Glomerular endothelial cell (primary cell): ENCODE measurements around the gene FHIT. TPM values are rescaled to one million over a fixed set of nuclear protein-coding genes. Genes with fewer than 3 reads are reported as not detected.
"Not testable (repeated sequence)": the region's sequence is repeated elsewhere in the genome, so short reads cannot be mapped to it uniquely, and the experiment has no call there.

Experiments used
- DNase-seq: peaks from one replicate; pipeline ENCODE4 v3.0.0-alpha.2; 2011; ENCODE audit warnings: low read depth, low spot score; ENCODE audit errors: extremely low read depth
- total RNA-seq: library from RNA; depleted of rRNA; stranded (reverse); fragments of >200 nt; gene quantifications from 2 replicates; pipeline ENCODE4 v1.2.3, GENCODE V29; 2015

The FHIT gene
- total RNA-seq, 1 donor from 2014 or later, result 8.1 TPM

DNA sequence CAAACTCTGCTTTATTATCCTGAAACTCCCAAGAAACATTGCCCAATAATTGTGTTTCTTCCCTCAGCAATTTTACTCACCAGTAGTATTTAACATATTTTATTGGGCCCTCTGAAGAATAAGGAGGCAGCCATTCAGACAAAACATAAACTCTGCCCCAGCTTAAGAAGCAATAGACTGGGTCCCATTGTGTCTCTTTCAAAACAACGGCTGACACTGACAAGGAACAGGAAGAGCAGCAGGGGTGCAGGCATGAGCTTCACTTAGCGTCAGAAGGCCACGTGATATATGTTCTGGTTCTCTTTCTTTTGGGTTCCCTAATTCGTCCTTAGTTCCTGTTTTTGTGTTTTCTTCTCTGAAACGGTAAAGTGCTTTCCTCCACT is 242.3 kb downstream of the FHIT start:
- DNase-seq, result no peak

DNA sequence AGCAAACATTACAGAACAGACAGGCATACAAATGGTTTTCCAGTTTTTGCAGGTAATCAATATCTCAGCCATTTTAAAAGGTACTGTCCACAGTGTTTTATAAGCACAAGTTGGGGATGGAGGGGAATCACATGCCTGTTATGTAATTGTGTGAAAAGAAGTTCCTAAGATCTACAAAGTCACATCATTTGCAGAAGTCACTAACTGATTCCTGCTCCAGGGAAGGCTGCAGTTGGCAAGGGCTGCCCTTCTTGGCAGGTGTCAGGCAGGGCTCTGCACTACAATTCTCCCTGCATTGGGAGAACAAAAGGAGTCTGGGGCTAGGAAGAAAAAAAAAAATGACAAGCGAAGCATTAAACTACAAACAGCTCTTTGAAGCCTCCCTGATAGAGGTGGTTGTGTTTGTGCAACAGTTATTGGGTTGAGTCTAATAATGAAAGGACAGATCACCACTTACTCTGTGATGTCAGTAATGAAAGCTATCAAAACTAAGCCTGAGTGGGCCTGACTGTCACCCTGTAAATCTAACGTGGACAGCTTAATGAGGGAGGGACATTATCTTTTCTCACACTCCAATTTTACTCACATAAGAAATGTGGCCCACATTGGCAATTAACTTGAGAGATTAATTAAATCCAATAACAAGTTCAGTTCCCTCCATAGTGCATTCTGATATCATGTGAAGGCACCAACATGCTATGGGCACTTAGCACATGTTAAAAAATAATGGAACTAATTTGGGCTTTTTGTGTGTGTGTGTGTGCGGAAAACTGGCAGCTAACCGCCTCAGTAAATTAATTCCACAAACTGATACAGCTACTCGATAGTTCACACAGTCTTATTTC is 242.9 kb downstream of the FHIT start:
- DNase-seq, result no peak

DNA sequence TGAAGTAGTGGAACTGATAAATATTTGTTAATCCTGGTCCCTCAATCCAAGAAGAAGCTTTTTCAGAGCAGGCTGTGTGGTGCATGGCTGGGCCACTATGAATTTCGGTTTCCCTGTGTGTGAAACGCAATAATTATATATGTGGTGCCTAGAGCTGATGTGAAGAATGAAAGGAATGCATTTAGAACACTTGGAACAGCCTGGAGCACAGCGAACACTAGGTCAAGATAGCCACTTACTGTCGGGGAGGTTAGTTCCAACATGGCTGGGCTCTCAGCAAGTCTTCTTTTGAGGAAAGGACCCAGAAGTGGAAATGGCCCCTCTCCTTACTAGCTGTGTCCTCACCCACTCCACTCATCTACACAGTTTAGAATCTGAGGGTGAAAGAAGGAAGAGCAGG is 245.7 kb downstream of the FHIT start:
- DNase-seq, result no peak

DNA sequence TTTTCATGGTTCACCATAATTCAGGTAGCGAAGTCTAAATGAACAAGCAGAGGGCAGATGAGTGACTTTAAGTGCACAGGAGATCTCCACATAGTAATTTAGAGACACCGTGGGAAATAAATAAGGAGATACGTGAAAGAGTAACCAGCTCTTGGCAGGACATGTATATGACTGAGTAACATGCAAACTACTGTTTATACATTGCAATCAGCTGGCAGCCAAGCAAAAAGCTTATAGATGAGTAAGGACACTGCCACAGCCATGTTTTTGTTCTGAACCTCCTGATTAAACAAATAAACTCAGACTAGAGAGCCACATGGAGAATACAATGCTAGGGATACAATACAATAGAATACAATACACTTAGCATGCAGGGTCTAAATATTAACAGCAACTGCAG is 252.4 kb downstream of the FHIT start:
- DNase-seq, result no peak

DNA sequence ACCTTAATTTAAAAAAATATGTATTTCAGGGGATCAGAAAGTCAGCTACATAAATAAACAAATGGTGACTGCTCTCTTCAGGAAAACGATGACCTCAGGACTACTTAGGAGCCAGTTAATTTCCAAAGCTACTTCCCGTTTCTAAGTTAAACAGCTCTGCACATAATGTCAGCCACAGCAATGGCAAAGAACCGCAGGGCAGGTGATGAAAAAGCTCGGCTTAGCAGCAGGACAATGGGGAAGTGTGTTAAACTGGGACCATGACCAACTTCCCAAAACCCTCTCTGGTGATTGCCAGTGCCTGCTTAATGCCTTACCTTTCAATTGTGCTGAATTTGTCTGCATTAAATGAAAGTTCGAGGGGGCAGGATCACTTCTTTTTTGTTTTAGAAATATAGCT is 258.9 kb downstream of the FHIT start:
- DNase-seq, result no peak

DNA sequence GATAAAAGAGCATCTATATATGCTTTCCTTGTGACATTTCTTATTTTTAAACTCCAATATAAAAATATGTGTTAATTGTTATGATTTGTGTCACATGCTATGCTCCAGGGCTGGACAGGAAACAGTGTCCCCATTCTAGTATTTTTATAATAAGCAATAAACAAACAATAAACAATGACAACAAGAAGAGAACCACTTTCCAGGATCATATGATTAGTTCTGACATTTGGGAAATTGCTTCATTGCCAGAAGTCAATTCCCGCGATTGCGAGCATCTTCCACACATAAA is 260.9 kb downstream of the FHIT start:
- DNase-seq, result no peak

DNA sequence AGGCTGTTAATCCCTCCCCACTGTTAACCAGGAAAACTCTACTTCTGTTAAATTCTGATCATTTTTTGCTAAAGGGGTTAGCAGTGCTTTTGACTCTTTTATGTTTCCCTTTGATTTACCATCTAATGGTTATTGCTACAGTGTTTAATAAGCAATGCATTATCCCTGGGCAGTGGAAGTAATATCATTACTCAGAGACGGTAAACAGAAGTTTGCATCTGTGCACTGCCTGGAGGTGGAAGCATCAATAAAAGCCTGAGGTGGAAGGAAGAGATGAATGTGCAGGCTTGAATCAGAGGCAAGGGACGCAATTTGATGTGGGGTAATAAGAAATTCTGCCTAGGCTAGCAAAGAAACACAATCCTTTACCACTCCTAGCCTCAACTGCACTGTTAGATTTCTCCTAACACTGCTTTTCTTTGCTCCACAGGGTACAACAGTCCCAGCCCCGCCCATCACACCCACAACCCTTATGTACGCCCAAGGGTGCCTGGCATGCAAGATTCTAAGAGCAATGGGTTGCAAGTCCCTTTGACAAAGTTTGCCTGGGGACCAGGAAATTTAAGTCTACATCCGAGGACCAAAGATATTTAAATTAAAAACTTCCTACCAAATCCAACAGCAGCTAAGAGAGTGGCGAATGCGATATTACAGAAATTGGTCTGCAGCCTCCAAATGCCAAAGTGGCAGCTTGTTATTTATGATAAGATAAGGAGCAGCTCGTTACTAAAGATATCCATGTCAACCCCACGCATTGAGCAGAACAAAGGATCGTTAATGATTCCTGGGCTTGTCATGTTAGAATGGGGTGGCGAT is 261.4 kb downstream of the FHIT start:
- DNase-seq, result no peak

DNA sequence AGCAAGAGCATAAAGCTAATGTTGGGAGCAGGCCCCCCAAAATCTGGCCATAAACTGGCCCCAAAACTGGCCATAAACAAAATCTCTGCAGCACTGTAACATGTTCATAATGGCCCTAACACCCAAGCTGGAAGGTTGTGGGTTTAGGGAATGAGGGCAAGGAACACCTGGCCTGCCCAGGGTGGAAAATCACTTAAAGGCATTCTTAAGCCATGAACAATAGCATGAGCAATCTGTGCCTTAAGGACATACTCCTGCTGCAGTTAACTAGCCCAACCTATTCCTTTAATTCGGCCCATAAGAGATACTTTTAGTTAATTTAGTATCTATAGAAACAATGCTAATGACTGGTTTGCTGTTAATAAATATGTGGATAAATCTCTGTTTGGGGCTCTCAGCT is 264.1 kb downstream of the FHIT start:
- not testable (repeated sequence) for DNase-seq

DNA sequence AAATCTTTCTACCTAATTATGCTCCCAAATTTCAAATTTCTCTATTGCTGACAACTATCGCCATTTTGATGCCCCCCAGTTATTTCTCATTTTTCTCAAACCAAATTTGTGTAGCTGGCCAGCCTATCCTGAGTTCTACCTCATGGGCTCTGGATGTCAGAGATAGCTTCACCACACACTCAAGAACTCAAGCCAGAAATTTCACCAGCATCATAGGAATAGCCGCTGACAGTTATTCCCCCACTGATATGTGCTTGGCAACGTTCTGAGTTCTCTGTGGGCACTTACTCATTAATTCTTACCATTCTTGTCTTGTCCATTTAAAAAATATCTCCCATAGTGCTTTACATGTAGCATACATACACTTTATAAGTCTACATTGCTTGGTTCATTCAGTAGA is 264.7 kb downstream of the FHIT start:
- no peak for DNase-seq

DNA sequence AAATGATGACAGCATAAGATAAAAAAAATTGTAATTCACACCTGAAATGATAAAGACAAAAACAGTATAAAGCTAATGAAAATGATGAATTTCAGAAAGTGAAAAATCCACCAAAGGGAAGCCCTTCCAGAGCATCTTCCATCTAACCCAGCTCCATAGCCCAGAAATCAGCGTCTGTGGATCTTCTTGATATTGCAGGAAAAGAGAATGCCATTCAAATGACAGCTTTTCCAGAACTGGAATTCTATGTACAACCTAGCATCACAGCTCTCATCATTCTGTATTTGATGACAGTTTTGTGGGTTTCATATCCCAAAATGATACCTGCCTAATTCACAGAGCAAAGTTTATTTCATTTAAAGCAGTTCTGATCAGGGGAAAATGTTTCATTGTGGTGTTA is 267.3 kb downstream of the FHIT start:
- no peak for DNase-seq

DNA sequence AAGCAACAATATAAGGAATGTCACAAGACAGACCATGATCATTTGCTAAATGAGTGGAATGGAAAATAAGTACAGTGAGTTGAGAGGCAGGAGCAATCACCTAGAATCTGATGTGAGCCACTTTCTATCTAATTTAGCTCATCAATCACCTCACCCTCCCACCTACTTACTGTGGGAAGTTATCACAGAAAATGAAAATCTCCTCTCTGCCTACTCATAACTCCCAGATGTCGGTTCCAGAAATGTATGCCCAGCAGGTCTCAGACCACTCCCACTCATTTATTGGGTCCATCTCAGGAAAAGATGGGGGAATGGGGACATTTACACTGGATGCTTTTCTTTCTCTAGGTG is 270.9 kb downstream of the FHIT start:
- no peak for DNase-seq

DNA sequence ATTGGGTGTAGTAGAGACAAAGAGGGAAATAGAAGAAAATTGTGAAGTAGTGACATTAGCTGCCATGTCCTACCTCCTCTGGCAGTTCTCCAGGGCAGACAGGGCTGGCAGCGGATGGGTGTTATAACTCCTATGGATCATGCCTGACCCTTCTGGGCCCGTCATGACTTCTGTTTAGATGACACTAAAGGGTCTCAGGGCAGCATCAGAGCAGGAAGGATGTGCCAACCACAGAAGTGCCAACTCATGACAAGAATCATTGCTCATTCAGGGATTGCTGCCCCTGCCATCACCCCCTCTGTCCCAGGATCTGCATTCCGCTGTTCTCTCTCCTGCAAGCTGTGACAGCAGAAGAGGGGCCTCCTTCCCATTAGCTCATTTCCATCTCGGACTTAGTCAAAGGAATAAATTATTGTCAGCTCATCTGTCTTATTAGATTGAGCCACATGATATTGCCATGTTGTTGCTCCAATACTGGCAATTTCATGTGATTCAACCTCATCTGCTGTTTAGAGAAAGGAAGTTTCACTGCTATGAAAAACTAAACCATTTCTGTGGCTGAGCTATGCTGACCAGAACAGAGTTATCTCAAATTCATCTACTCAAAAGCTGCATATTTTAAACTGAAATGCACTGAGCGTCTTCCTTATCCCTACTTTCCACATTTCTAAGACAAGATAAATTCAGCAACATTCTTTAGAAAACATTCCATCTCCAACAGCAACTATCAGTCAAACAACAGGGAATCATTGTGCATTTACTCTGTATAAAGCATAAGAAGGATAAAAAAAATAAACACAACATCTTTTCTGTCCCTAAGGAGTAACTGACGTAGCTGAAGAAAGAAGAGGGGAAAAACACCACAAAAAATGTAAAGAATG is 271.6 kb downstream of the FHIT start:
- no peak for DNase-seq

DNA sequence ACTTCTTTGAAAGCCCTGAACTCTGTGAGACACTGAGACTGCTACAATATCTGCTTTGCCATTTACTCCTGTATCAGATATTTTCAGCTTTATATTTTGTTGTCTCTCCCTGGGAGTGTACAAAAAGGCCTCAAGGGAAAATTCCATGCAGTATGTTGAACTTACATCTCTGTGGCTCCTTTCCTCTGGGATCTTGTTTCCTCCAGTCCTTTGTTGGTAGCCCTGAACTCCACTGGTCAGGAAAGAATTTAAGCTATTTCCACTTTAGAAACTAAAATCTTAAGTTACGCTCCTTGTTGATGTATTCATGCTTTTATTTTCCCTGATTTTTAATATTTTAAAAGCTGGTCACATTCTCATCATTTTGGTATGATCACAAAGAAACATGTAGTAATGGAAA is 277.9 kb downstream of the FHIT start:
- no peak for DNase-seq

DNA sequence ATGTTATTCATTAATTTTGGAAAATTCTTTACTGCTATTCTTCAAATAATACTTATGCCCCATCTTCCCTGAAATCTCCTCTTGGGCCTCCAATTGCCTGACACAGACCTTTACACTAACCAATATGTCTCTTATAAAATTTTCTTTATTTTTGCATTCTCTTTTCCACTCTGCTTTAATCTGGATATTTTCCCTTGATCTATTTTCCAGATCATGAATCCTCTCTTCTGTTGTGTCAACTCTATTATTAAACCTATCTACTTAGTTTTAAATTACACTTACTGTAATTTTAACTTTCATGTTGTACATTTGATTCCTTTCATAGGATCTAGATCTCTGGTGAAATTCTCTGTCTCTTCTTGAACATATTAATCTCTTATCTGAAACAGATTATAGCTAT is 278.7 kb downstream of the FHIT start:
- no peak for DNase-seq

DNA sequence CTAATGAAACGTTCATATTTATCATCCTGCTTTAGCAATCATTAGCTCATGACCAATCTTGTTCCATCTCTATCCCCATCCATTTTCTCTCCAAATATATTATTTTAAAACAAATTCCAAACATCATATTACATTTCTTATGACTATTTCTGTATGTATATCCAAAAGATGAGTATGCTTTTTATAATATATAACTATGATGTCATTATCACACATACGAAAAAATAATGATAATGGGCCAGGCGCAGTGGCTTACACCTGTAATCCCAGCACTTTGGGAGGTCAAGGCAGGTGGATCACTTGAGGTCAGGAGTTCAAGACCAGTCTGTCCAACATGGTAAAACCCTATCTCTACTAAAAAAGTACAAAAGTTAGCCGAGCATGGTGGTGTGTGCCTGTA is 280.4 kb downstream of the FHIT start:
- DNase-seq, result no peak

DNA sequence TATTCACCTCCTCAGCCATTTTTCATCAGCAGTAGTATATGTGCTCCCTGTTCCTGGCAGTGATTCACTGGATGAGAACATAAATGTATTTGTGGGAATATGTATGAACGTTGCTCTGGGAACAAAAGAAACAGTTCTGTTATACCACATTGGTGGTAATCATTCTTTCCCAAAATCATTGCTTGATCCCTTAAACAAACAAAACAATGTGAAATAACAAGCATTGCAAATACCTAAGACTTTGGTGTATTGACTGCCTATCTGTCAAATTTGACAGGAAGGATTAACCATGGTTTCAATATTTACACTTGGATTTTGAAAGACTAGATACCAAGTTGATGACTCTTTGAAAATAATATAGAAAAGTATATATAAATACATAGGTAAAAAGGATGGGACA is 284.1 kb downstream of the FHIT start:
- no peak for DNase-seq

DNA sequence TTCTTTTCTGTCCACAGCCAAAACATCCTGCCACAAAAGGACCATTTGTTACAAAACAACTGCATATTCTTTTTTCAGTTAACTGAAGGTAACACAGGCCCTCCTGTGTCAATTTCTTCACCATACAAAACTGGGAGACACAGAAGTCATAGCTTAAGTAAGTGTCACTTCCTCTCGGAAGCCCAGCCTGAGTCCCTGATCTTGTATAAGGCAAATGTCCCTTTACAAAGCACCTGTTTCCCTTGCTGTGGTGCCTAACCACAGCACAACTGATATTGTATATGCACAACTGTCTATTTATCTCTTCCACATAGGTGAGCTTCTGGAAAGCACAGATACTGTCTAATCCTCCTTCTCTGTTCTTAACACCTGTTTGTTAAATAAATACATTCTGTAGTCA is 293.7 kb downstream of the FHIT start:
- no peak for DNase-seq

DNA sequence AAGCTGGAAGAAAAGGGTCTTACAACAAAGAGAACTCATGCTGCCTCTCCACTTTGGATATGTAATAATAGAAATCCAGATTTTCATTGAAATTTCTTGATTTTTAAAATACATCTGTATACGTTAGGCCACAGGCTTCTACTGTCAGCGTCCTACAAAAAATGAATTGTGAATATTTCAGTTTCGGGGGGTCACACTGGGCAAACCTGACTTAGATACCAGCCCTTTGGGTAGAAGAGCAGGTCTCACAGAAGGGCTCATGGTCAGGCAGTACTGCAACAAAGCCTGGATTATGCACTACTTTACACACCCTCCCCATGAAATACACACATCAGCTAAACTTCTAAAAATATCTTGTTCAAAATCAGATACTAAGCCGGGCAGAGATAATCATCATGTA is 294.5 kb downstream of the FHIT start:
- DNase-seq, result no peak

DNA sequence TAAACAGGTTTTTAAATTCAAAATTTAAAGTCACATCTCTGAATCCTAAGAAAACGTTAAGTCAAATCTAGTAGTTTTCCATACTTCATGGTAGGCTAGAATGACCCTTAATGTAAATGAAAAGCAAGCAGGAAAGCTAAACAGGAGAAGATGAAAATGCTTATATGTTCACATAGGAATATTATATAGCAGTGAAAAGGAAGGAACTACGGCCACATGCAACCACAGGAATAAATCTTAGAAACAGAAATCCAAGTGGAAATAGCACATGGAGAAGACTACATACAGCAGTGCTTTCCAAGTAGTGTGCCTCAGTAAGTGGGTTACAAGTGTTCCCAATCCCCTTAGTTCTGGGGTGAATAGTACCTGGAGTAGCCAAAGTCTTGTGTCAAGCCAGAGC is 296.2 kb downstream of the FHIT start:
- DNase-seq, result no peak

DNA sequence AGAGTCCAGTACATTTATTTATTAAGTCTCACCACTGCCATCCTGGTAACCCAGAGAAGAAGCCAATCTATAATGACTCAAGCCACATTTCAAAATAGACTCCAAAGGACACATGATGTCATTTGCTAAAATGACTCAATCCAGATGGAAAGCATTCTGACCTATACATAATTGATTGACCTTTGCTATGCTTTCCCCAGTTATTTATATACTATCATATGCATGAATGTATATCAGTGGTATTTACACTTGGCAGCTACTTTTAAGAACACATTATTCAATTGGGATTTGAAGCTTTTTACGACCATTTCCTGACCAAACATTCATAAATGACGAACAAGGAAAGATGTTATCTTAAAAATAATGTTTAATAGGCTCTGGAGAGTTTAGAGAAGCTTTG is 297.2 kb downstream of the FHIT start:
- DNase-seq, result no peak

DNA sequence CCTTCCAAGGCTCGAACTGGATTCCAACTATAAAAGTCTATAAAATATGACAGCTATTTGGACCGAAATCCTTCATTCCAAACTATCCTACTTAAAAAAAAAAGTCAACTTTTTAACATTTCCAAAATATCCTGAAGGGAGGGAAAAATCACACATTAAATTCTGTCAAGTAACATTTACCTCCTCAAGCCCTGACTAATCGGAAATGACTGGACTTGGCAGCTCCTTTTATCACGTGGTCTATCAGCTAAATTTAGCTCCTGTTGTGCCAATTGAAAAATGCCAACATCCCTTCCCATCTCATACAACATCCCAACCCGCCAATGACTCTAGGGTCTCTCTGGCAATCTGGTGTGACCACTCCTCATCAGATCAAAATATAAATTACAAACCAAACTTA is 297.9 kb downstream of the FHIT start:
- DNase-seq, result no peak

DNA sequence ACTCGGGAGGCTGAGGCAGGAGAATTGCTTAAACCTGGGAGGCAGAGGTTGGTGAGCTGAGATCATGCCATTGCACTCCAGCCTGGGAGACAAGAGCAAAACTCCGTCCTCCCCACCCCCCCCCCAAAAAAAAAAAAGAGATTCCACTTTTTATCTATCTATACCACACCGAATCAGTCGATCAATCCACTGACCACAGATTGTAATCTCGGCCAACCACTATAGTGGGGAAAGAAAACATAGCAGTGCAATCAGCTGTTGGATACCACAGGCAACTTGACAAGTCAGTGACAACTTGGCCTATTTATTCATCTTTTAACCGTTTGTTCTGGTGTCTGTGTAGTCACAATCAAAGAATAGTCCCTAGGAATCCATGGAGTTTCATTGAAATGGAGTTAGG is 299.2 kb downstream of the FHIT start:
- no peak for DNase-seq
